ENCODE measurements around the gene NES. TPM values are rescaled to one million over a fixed set of nuclear protein-coding genes. Genes with fewer than 3 reads are reported as not detected.

NES gene
- total RNA-seq, 1 experiment from 2014 or later, result 8.4 TPM

DNA sequence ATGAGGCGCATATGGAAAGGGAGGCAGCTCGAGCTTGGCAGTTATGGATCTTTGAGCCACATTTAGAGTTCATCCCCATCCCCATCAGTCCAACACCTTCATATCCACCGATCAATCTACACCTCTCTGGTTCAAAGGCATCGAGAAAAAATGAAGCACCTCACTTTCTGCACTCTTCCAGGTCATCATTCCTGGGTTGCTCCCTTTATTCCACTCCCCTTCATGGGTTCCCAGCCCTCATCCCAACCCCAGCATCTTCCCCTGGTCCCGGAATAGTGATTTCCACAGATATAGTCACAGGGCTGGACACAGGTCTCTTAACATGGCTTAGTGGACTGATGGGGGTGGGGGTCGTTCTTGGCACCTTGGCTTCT is 57.6 kb downstream of the NES start (continued):
- TF ChIP-seq, protein P1, sequence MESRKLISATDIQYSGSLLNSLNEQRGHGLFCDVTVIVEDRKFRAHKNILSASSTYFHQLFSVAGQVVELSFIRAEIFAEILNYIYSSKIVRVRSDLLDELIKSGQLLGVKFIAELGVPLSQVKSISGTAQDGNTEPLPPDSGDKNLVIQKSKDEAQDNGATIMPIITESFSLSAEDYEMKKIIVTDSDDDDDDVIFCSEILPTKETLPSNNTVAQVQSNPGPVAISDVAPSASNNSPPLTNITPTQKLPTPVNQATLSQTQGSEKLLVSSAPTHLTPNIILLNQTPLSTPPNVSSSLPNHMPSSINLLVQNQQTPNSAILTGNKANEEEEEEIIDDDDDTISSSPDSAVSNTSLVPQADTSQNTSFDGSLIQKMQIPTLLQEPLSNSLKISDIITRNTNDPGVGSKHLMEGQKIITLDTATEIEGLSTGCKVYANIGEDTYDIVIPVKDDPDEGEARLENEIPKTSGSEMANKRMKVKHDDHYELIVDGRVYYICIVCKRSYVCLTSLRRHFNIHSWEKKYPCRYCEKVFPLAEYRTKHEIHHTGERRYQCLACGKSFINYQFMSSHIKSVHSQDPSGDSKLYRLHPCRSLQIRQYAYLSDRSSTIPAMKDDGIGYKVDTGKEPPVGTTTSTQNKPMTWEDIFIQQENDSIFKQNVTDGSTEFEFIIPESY (IDR thresholded peaks at IDR 0.05; ENCODE audit: extremely low read depth, insufficient replicate concordance, low read length), result no peak

GRCh38 chr1:156618853-156619581 is 58.2 kb downstream of the NES start, which contains the start of gene HAPLN2:
HAPLN2 (plus strand) TSS chr1:156619415; CDS start chr1:156623491, 4,076 bp downstream.
- ChIA-PET POLR2A (interaction anchor here (0.8 kb wide), 1 partner anchor 17 kb away, joined by 3 read pairs; no protein-coding TSS in a partner anchor), CTCF (interaction anchor here (0.6 to 2.0 kb wide), 6 partner anchors 8 to 271 kb away, joined by 3 to 13 read pairs (median 4); partner anchors contain the start of genes NAXE and NES), RAD21 (ENCODE audit: low non-redundant PET in 1 of 2, low total read pairs in 2 of 2, uncharacterized antibody in 2 of 2, unreplicated experiment in 2 of 2) (no interaction called here)
- H3K9ac ChIP-seq (ENCODE audit: low read length), result no peak within 1 kb of the TSS
- no peaks in the 10 kb centered on the region for H4K20me1 ChIP-seq (ENCODE audit: insufficient read depth)
- H3K79me2 ChIP-seq (ENCODE audit: insufficient read depth, low read length), result no peaks in the 10 kb centered on the region
- no peaks in the 10 kb centered on the region for H3K9me2 ChIP-seq (ENCODE audit: insufficient read depth)
- H3K27ac ChIP-seq (ENCODE audit: low read depth, low read length), result no peak within 1 kb of the TSS
- no peak within 1 kb of the TSS for H3K4me2 ChIP-seq (ENCODE audit: low read length)
- no peak within 1 kb of the TSS for H2AFZ ChIP-seq (ENCODE audit: low read depth, low read length, poor library complexity, severe bottlenecking)
- H3K4me3 ChIP-seq (replicated peaks in 1 of 2; ENCODE audit: low read depth in 1 of 2, low read length in 2 of 2), result no peak within 1 kb of the TSS
- intact Hi-C loops (cut with micrococcal nuclease), result no loop called here
- H3K36me3 ChIP-seq (ENCODE audit: control insufficient read depth in 1 of 2, insufficient read depth in 2 of 2, low read length in 2 of 2), result no peaks in the 10 kb centered on the region
- BruUV-seq (replicated peaks), result no TSS peak
- H3K27me3 ChIP-seq (ENCODE audit: insufficient read depth, low read length), result no peaks in the 10 kb centered on the region
- DNase-seq (ENCODE audit: low read depth, low spot score), result no peak
- H3K9me3 ChIP-seq (ENCODE audit: control insufficient read depth in 1 of 2, insufficient read depth in 1 of 2, low read depth in 1 of 2, low read length in 2 of 2), result no peaks in the 10 kb centered on the region
- ATAC-seq, result peak; percentile 84
- TF ChIP-seq TCF7L2 (IDR thresholded peaks at IDR 0.05; ENCODE audit: borderline replicate concordance, extremely low read depth, insufficient read depth, insufficient read length) (no peak), RAD21 (IDR thresholded peaks at IDR 0.05; ENCODE audit: low read depth) (peak; percentile 35), ZNF274 (IDR thresholded peaks at IDR 0.05; ENCODE audit: low read depth, low read length) (no peak)
- TF ChIP-seq, protein P2, sequence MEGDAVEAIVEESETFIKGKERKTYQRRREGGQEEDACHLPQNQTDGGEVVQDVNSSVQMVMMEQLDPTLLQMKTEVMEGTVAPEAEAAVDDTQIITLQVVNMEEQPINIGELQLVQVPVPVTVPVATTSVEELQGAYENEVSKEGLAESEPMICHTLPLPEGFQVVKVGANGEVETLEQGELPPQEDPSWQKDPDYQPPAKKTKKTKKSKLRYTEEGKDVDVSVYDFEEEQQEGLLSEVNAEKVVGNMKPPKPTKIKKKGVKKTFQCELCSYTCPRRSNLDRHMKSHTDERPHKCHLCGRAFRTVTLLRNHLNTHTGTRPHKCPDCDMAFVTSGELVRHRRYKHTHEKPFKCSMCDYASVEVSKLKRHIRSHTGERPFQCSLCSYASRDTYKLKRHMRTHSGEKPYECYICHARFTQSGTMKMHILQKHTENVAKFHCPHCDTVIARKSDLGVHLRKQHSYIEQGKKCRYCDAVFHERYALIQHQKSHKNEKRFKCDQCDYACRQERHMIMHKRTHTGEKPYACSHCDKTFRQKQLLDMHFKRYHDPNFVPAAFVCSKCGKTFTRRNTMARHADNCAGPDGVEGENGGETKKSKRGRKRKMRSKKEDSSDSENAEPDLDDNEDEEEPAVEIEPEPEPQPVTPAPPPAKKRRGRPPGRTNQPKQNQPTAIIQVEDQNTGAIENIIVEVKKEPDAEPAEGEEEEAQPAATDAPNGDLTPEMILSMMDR (IDR thresholded peaks at IDR 0.05 in 2 of 3, conservative IDR thresholded peaks at IDR 0.05 in 1 of 3; ENCODE audit: borderline replicate concordance in 1 of 3, insufficient read depth in 1 of 3, low read depth in 2 of 3, low read length in 2 of 3), result peak; percentile 22 to 80 (median 61); a peak in 5 of 6 replicates
- H3K4me1 ChIP-seq (ENCODE audit: control insufficient read depth in 1 of 2, insufficient read depth in 2 of 2, low read length in 2 of 2), result peaks cover 8 to 11% of the 10 kb centered on the region in 2 experiments

Other genes starting within 250 kb of the NES start
- 44.2 TPM for gene MEF2D, start 176.6 kb downstream of the NES start, total RNA-seq (2021; ENCODE audit: unreplicated experiment)
- 38.8 TPM for gene IQGAP3, start 104.8 kb downstream of the NES start, total RNA-seq (2021; ENCODE audit: unreplicated experiment)
- gene TTC24, start 97.7 kb downstream of the NES start, total RNA-seq (2021; ENCODE audit: unreplicated experiment), result not detected
- gene NAXE, start 85.6 kb downstream of the NES start, total RNA-seq (2021; ENCODE audit: unreplicated experiment), result 139 TPM
- gene GPATCH4, start 75.9 kb downstream of the NES start, total RNA-seq (2021; ENCODE audit: unreplicated experiment), result 39.4 TPM
- gene HAPLN2, start 58.0 kb downstream of the NES start, total RNA-seq (2021; ENCODE audit: unreplicated experiment), result 0.54 TPM
- not detected for gene BCAN, start 35.3 kb downstream of the NES start, total RNA-seq (2021; ENCODE audit: unreplicated experiment)
- gene CRABP2, start 28.2 kb upstream of the NES start, total RNA-seq (2021; ENCODE audit: unreplicated experiment), result 209 TPM
- 36.5 TPM for gene METTL25B, start 51.1 kb upstream of the NES start, total RNA-seq (2021; ENCODE audit: unreplicated experiment)
- gene ISG20L2, start 51.4 kb upstream of the NES start, total RNA-seq (2021; ENCODE audit: unreplicated experiment), result 41.7 TPM
- gene MRPL24, start 63.7 kb upstream of the NES start, total RNA-seq (2021; ENCODE audit: unreplicated experiment), result 111 TPM
- gene HDGF, start 74.3 kb upstream of the NES start, total RNA-seq (2021; ENCODE audit: unreplicated experiment), result 304 TPM
- gene PRCC, start 90.1 kb upstream of the NES start, total RNA-seq (2021; ENCODE audit: unreplicated experiment), result 78.1 TPM
- gene SH2D2A, start 139.4 kb upstream of the NES start, total RNA-seq (2021; ENCODE audit: unreplicated experiment), result 4.8 TPM
- not detected for gene INSRR, start 181.7 kb upstream of the NES start, total RNA-seq (2021; ENCODE audit: unreplicated experiment)
- 0.89 TPM for gene NTRK1, start 183.5 kb upstream of the NES start, total RNA-seq (2021; ENCODE audit: unreplicated experiment)
- gene PEAR1, start 216.3 kb upstream of the NES start, total RNA-seq (2021; ENCODE audit: unreplicated experiment), result 10.8 TPM
- not detected for gene LRRC71, start 243.2 kb upstream of the NES start, total RNA-seq (2021; ENCODE audit: unreplicated experiment)